Endometrium (tissue), 2 donors: ENCODE measurements around the gene TCP10L.
"Not testable (repeated sequence)": the region's sequence is repeated elsewhere in the genome, so short reads cannot be mapped to it uniquely, and the experiment has no call there.

ENCODE experiments used
- FAIRE-seq: peaks from 2 replicates; lab custom pipeline; 2012; peaks lifted over from hg19 to GRCh38; lab: Jason Lieb, UNC
- donor health status: control.
- donor health status: control.

TCP10L gene

GRCh38 chr21:32585970-32586369, 647 bp upstream of the TCP10L start:
- no peak for FAIRE-seq

GRCh38 chr21:32584472-32584871, 851 bp downstream of the TCP10L start:
- FAIRE-seq: no peak

- FAIRE-seq: no peak
Observed at GRCh38 chr21:32581732-32582131, 3.6 kb downstream of the TCP10L start.

GRCh38 chr21:32580949-32581348, 4.4 kb downstream of the TCP10L start:
- no peak for FAIRE-seq

GRCh38 chr21:32578107-32578691, 7.1 kb downstream of the TCP10L start:
- FAIRE-seq: no peak

GRCh38 chr21:32576011-32576410, 9.3 kb downstream of the TCP10L start:
- FAIRE-seq: no peak

GRCh38 chr21:32574946-32575925, 10.1 kb downstream of the TCP10L start:
- no peak for FAIRE-seq

- FAIRE-seq: no peak
Observed at GRCh38 chr21:32572574-32573420, 12.5 kb downstream of the TCP10L start.

GRCh38 chr21:32570456-32570855, 14.9 kb downstream of the TCP10L start:
- FAIRE-seq: no peak

- no peak for FAIRE-seq
Observed at GRCh38 chr21:32569261-32570230, 15.8 kb downstream of the TCP10L start.

- FAIRE-seq: no peak
Observed at GRCh38 chr21:32567626-32568025, 17.7 kb downstream of the TCP10L start.

GRCh38 chr21:32566741-32567389, 18.5 kb downstream of the TCP10L start:
- no peak for FAIRE-seq

GRCh38 chr21:32565856-32566465, 19.4 kb downstream of the TCP10L start:
- no peak for FAIRE-seq

GRCh38 chr21:32562915-32563314, 22.4 kb downstream of the TCP10L start:
- no peak for FAIRE-seq

- FAIRE-seq: peak; percentile 66
Observed at GRCh38 chr21:32562426-32562825, 22.9 kb downstream of the TCP10L start.

GRCh38 chr21:32561476-32561875, 23.8 kb downstream of the TCP10L start:
- FAIRE-seq: not testable (repeated sequence)

GRCh38 chr21:32560896-32561295, 24.4 kb downstream of the TCP10L start:
- no peak for FAIRE-seq

GRCh38 chr21:32559006-32559610, 26.2 kb downstream of the TCP10L start:
- FAIRE-seq: no peak

GRCh38 chr21:32558106-32558505, 27.2 kb downstream of the TCP10L start:
- FAIRE-seq: no peak
